Activated CD4-positive, alpha-beta T cell treated with anti-CD3 and anti-CD28 coated beads, Interleukin-2, amount 10 ng/mL, durations not matched to agents 7 days and 5 days (primary cell): ENCODE data around the gene KSR2. TPM values are rescaled to one million over a fixed set of nuclear protein-coding genes. Genes with fewer than 3 reads are reported as not detected.
"Not testable (repeated sequence)": the region's sequence is repeated elsewhere in the genome, so short reads cannot be mapped to it uniquely, and the experiment has no call there.

ENCODE experiments used
- CTCF ChIA-PET: fragments of 350-600 bp; sonication (Branson Sonifier 250); formaldehyde crosslinking; loops from one replicate; lab custom pipeline; 2021; ENCODE audit warnings: antibody characterized with exemption; lab: Charles Lee
- POLR2A ChIA-PET: fragments of 350-600 bp; sonication (Branson Sonifier 250); formaldehyde crosslinking; loops from one replicate; lab custom pipeline; 2021; ENCODE audit warnings: antibody characterized with exemption; lab: Charles Lee
- DNase-seq: peaks from one replicate; pipeline ENCODE4 v3.0.0-alpha.2; 2020
- H3K27ac Mint-ChIP-seq: one replicate; pipeline ENCODE4 v1.8.0; 2021; ENCODE audit warnings: mild to moderate bottlenecking, moderate library complexity, mixed read lengths
- H3K27me3 Mint-ChIP-seq: one replicate; pipeline ENCODE4 v1.8.0; 2021; ENCODE audit warnings: mixed read lengths
- H3K36me3 Mint-ChIP-seq: one replicate; pipeline ENCODE4 v1.8.0; 2021; ENCODE audit warnings: low read depth, mixed read lengths
- H3K4me1 Mint-ChIP-seq: one replicate; pipeline ENCODE4 v1.8.0; 2021; ENCODE audit warnings: mixed read lengths
- H3K4me3 Mint-ChIP-seq: one replicate; pipeline ENCODE4 v1.8.0; 2021; ENCODE audit warnings: mild to moderate bottlenecking, moderate library complexity, mixed read lengths
- H3K9me3 Mint-ChIP-seq: one replicate; pipeline ENCODE4 v1.8.0; 2021; ENCODE audit warnings: mixed read lengths
- total RNA-seq, 2 experiments: library from RNA; stranded (reverse); gene quantifications; one replicate each; pipeline ENCODE4 v1.2.3, GENCODE V29; 2021

The KSR2 gene
- total RNA-seq, 2 experiments from 2014 or later: 0.04 to 0.15 TPM

GRCh38 chr12:117742721-117743120 is 226.1 kb downstream of the KSR2 start:
- Mint-ChIP-seq H3K4me3 (no peak overlapping the region), H3K9me3 (no peaks in the 10 kb centered on the region), H3K36me3 (no peaks in the 10 kb centered on the region), H3K27ac (no peak overlapping the region), H3K4me1 (no peaks in the 10 kb centered on the region), H3K27me3 (no peaks in the 10 kb centered on the region)
- CTCF ChIA-PET: no interaction called here
- POLR2A ChIA-PET: no interaction called here
- no peak for DNase-seq

GRCh38 chr12:117738233-117738632 is 230.6 kb downstream of the KSR2 start:
- Mint-ChIP-seq H3K36me3 (no peaks in the 10 kb centered on the region), H3K27ac (no peak overlapping the region), H3K9me3 (no peaks in the 10 kb centered on the region), H3K27me3 (no peaks in the 10 kb centered on the region), H3K4me1 (no peaks in the 10 kb centered on the region), H3K4me3 (no peak overlapping the region)
- ChIA-PET CTCF (no interaction called here), POLR2A (no interaction called here)
- DNase-seq: no peak

GRCh38 chr12:117733549-117733805 is 235.3 kb downstream of the KSR2 start:
- ChIA-PET CTCF (no interaction called here), POLR2A (no interaction called here)
- H3K4me3 Mint-ChIP-seq: no peak overlapping the region
- H3K27me3 Mint-ChIP-seq: no peaks in the 10 kb centered on the region
- H3K4me1 Mint-ChIP-seq: no peaks in the 10 kb centered on the region
- H3K27ac Mint-ChIP-seq: no peak overlapping the region
- H3K36me3 Mint-ChIP-seq: no peaks in the 10 kb centered on the region
- no peak for DNase-seq
- H3K9me3 Mint-ChIP-seq: peaks cover 4% of the 10 kb centered on the region

- Mint-ChIP-seq H3K9me3 (peaks cover 4% of the 10 kb centered on the region), H3K27me3 (no peaks in the 10 kb centered on the region), H3K4me1 (no peaks in the 10 kb centered on the region), H3K27ac (no peak overlapping the region), H3K4me3 (no peak overlapping the region), H3K36me3 (no peaks in the 10 kb centered on the region)
- DNase-seq: no peak
- POLR2A ChIA-PET: no interaction called here
- CTCF ChIA-PET: no interaction called here
These were observed 235.8 kb downstream of the KSR2 start for GRCh38 chr12:117732761-117733548.

GRCh38 chr12:117731131-117731530 is 237.7 kb downstream of the KSR2 start:
- CTCF ChIA-PET, POLR2A ChIA-PET, DNase-seq, H3K27me3 Mint-ChIP-seq, H3K4me3 Mint-ChIP-seq, H3K36me3 Mint-ChIP-seq, H3K4me1 Mint-ChIP-seq, H3K27ac Mint-ChIP-seq, H3K9me3 Mint-ChIP-seq: not testable (repeated sequence)

- H3K4me1 Mint-ChIP-seq: no peaks in the 10 kb centered on the region
- H3K27ac Mint-ChIP-seq: no peak overlapping the region
- ChIA-PET POLR2A (no interaction called here), CTCF (no interaction called here)
- H3K36me3 Mint-ChIP-seq: no peaks in the 10 kb centered on the region
- no peaks in the 10 kb centered on the region for H3K27me3 Mint-ChIP-seq
- H3K4me3 Mint-ChIP-seq: no peak overlapping the region
- no peak for DNase-seq
- peaks cover 4% of the 10 kb centered on the region for H3K9me3 Mint-ChIP-seq
These were observed 241.5 kb downstream of the KSR2 start for GRCh38 chr12:117727301-117727700.

GRCh38 chr12:117724543-117724942 is 244.2 kb downstream of the KSR2 start:
- Mint-ChIP-seq H3K4me3 (no peak overlapping the region), H3K4me1 (no peaks in the 10 kb centered on the region), H3K36me3 (no peaks in the 10 kb centered on the region), H3K9me3 (no peaks in the 10 kb centered on the region), H3K27me3 (no peaks in the 10 kb centered on the region), H3K27ac (no peak overlapping the region)
- POLR2A ChIA-PET: no interaction called here
- DNase-seq: no peak
- CTCF ChIA-PET: no interaction called here

- no peaks in the 10 kb centered on the region for H3K9me3 Mint-ChIP-seq
- ChIA-PET CTCF (interaction anchor here (0.6 kb wide), 1 partner anchor 222 kb away, joined by 3 read pairs; no protein-coding TSS in a partner anchor), POLR2A (no interaction called here)
- DNase-seq: no peak
- H3K4me3 Mint-ChIP-seq: no peak overlapping the region
- H3K27me3 Mint-ChIP-seq: no peaks in the 10 kb centered on the region
- H3K36me3 Mint-ChIP-seq: no peaks in the 10 kb centered on the region
- no peaks in the 10 kb centered on the region for H3K4me1 Mint-ChIP-seq
- H3K27ac Mint-ChIP-seq: no peak overlapping the region
These were observed 250.2 kb downstream of the KSR2 start for GRCh38 chr12:117718559-117718958.

- Mint-ChIP-seq H3K27me3 (no peaks in the 10 kb centered on the region), H3K4me3 (no peak overlapping the region), H3K4me1 (no peaks in the 10 kb centered on the region), H3K9me3 (no peaks in the 10 kb centered on the region), H3K36me3 (no peaks in the 10 kb centered on the region), H3K27ac (no peak overlapping the region)
- CTCF ChIA-PET: interaction anchor here (0.6 kb wide), 1 partner anchor 221 kb away, joined by 3 read pairs; no protein-coding TSS in a partner anchor
- no peak for DNase-seq
- POLR2A ChIA-PET: no interaction called here
These were observed 250.6 kb downstream of the KSR2 start for GRCh38 chr12:117718141-117718540.

GRCh38 chr12:117714203-117714602 is 254.6 kb downstream of the KSR2 start:
- ChIA-PET POLR2A (no interaction called here), CTCF (no interaction called here)
- Mint-ChIP-seq H3K27me3 (no peaks in the 10 kb centered on the region), H3K4me3 (no peak overlapping the region), H3K27ac (no peak overlapping the region), H3K36me3 (no peaks in the 10 kb centered on the region), H3K4me1 (no peaks in the 10 kb centered on the region), H3K9me3 (no peaks in the 10 kb centered on the region)
- no peak for DNase-seq

- ChIA-PET POLR2A (no interaction called here), CTCF (no interaction called here)
- no peaks in the 10 kb centered on the region for H3K9me3 Mint-ChIP-seq
- DNase-seq: no peak
- no peaks in the 10 kb centered on the region for H3K27me3 Mint-ChIP-seq
- H3K4me1 Mint-ChIP-seq: no peaks in the 10 kb centered on the region
- no peaks in the 10 kb centered on the region for H3K36me3 Mint-ChIP-seq
- H3K4me3 Mint-ChIP-seq: no peak overlapping the region
- H3K27ac Mint-ChIP-seq: no peak overlapping the region
These were observed 258.7 kb downstream of the KSR2 start for GRCh38 chr12:117710121-117710520.

- Mint-ChIP-seq H3K4me1 (no peaks in the 10 kb centered on the region), H3K27me3 (no peaks in the 10 kb centered on the region), H3K36me3 (no peaks in the 10 kb centered on the region), H3K9me3 (no peaks in the 10 kb centered on the region), H3K27ac (no peak overlapping the region), H3K4me3 (no peak overlapping the region)
- DNase-seq: no peak
- POLR2A ChIA-PET: no interaction called here
- CTCF ChIA-PET: no interaction called here
These were observed 260.9 kb downstream of the KSR2 start for GRCh38 chr12:117707861-117708260.

GRCh38 chr12:117703584-117703983 is 265.2 kb downstream of the KSR2 start:
- Mint-ChIP-seq H3K27ac (no peak overlapping the region), H3K27me3 (no peaks in the 10 kb centered on the region), H3K4me3 (no peak overlapping the region), H3K36me3 (no peaks in the 10 kb centered on the region), H3K9me3 (no peaks in the 10 kb centered on the region), H3K4me1 (no peaks in the 10 kb centered on the region)
- DNase-seq: no peak
- ChIA-PET POLR2A (no interaction called here), CTCF (no interaction called here)

GRCh38 chr12:117702741-117703140 is 266.0 kb downstream of the KSR2 start:
- Mint-ChIP-seq H3K27ac (no peak overlapping the region), H3K27me3 (no peaks in the 10 kb centered on the region), H3K9me3 (no peaks in the 10 kb centered on the region), H3K36me3 (no peaks in the 10 kb centered on the region), H3K4me1 (no peaks in the 10 kb centered on the region), H3K4me3 (no peak overlapping the region)
- CTCF ChIA-PET: interaction anchor here (0.7 kb wide), 1 partner anchor 24 kb away, joined by 3 read pairs; no protein-coding TSS in a partner anchor
- POLR2A ChIA-PET: no interaction called here
- no peak for DNase-seq
